KMS-11 (cell line): ENCODE data around the gene TLNRD1.

ENCODE experiments used
- H2AFZ ChIP-seq: fragments of 200-600 bp; sonication (generic); 2 replicates; pipeline ENCODE4 v1.6.1; 2016; ENCODE audit warnings: antibody characterized with exemption, mixed run types, low read depth
- H3K27ac ChIP-seq: fragments of 200-600 bp; sonication (generic); 2 replicates; pipeline ENCODE4 v1.6.1; 2016; ENCODE audit warnings: mild to moderate bottlenecking, mixed run types
- H3K27me3 ChIP-seq: fragments of 200-600 bp; sonication (generic); 2 replicates; pipeline ENCODE4 v1.6.1; 2017; ENCODE audit warnings: mild to moderate bottlenecking, low read depth, mixed run types, moderate library complexity; ENCODE audit not compliant: insufficient read depth
- H3K36me3 ChIP-seq: fragments of 200-600 bp; sonication (generic); 2 replicates; pipeline ENCODE4 v1.6.1; 2017; ENCODE audit warnings: mild to moderate bottlenecking, mixed run types; ENCODE audit not compliant: insufficient read depth
- H3K4me1 ChIP-seq: fragments of 200-600 bp; sonication (generic); 2 replicates; pipeline ENCODE4 v1.6.1; 2016; ENCODE audit warnings: mild to moderate bottlenecking, low read depth, mixed run types; ENCODE audit not compliant: poor library complexity, severe bottlenecking
- H3K4me2 ChIP-seq: fragments of 200-600 bp; sonication (generic); 2 replicates; pipeline ENCODE4 v1.7.0; 2016; ENCODE audit warnings: mild to moderate bottlenecking, mixed run types
- H3K4me3 ChIP-seq: fragments of 200-600 bp; sonication (generic); IDR thresholded peaks from 2 replicates; pipeline ENCODE4 v1.6.1; 2017; ENCODE audit warnings: low read depth, low read length, mixed read lengths; ENCODE audit not compliant: insufficient read depth
- H3K79me2 ChIP-seq: fragments of 200-600 bp; sonication (generic); 2 replicates; pipeline ENCODE4 v1.6.1; 2016; ENCODE audit warnings: low read depth, mixed run types; ENCODE audit not compliant: insufficient read depth
- H3K9ac ChIP-seq: fragments of 200-600 bp; sonication (generic); 2 replicates; pipeline ENCODE4 v1.6.1; 2016; ENCODE audit warnings: mild to moderate bottlenecking, mixed run types
- H4K20me1 ChIP-seq: fragments of 200-600 bp; sonication (generic); 2 replicates; pipeline ENCODE4 v1.6.1; 2016; ENCODE audit warnings: mild to moderate bottlenecking, mixed run types; ENCODE audit not compliant: insufficient read depth
- CTCF ChIP-seq: fragments of 200-600 bp; sonication (generic); conservative IDR thresholded peaks from 2 replicates; pipeline ENCODE4 v1.6.1; 2017; ENCODE audit warnings: low read depth, mild to moderate bottlenecking, antibody characterized with exemption, low read length, moderate library complexity, mixed read lengths

TLNRD1 gene

DNA sequence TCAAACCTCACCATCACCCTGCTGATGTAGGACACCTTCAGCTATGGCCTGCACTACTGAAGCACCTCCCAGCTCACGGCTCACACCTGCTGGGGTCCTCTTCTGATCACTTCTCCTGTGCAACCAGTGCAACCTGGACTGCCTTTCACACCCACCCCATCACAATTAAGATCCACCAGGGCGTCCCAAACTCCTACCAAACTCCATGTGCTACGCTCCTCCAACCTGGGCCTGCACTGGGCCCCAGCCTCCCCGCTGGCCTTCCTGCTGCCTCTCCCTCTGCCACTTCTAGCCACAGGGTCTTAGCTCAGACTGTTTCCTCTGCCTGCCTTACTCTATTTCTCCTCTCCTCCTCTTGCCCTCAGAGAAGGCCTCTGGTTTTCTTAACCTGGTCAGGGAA lies 23.9 kb upstream of the TLNRD1 start:
- H3K36me3 ChIP-seq = no peaks in the 10 kb centered on the region; the same call in 1 of the 2 replicates
- H3K79me2 ChIP-seq = no peaks in the 10 kb centered on the region
- H2AFZ ChIP-seq = no peak overlapping the region
- no peaks in the 10 kb centered on the region for H3K27me3 ChIP-seq
- no peak for TF ChIP-seq CTCF
- H3K27ac ChIP-seq = no peak overlapping the region
- peaks cover 4% of the 10 kb centered on the region; the same call in 1 of the 2 replicates for H4K20me1 ChIP-seq
- H3K4me2 ChIP-seq = no peak overlapping the region
- no peak overlapping the region for H3K4me3 ChIP-seq
- H3K4me1 ChIP-seq = no peaks in the 10 kb centered on the region
- H3K9ac ChIP-seq = no peak overlapping the region

DNA sequence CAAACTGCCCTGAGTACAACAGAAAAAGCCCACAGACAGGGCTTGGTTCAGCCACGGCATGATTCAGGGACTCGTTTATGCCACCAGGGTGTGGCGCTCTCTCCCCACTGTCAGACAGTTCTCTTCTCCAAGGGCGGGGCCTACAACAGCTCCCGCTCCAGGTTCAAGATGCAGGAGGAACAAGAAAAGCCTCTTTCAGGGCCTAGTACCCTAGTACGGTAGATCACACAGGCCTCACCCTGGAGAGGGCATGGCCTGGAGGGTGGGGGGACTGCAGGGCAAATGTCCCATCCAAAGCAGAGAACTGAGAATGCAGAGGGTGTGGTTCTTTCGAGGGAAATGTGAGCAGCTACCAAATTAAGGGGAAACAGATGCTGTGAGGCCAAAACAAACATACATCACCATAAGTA lies 23.1 kb upstream of the TLNRD1 start:
- no peaks in the 10 kb centered on the region; the same call in 1 of the 2 replicates for H3K79me2 ChIP-seq
- peaks cover 4% of the 10 kb centered on the region; the same call in 1 of the 2 replicates for H4K20me1 ChIP-seq
- H3K4me3 ChIP-seq = no peak overlapping the region
- TF ChIP-seq CTCF = no peak
- H3K4me1 ChIP-seq = no peaks in the 10 kb centered on the region
- H3K36me3 ChIP-seq = no peaks in the 10 kb centered on the region; the same call in 1 of the 2 replicates
- no peak overlapping the region for H2AFZ ChIP-seq
- H3K4me2 ChIP-seq = no peak overlapping the region
- no peak overlapping the region for H3K27ac ChIP-seq
- H3K27me3 ChIP-seq = no peaks in the 10 kb centered on the region
- H3K9ac ChIP-seq = no peak overlapping the region

- Histone ChIP-seq H3K9ac (no peak overlapping the region), H3K36me3 (no peaks in the 10 kb centered on the region; the same call in 1 of the 2 replicates), H3K4me2 (no peak overlapping the region), H3K27me3 (no peaks in the 10 kb centered on the region), H3K4me1 (no peaks in the 10 kb centered on the region), H3K4me3 (no peak overlapping the region), H2AFZ (no peak overlapping the region), H3K27ac (no peak overlapping the region), H3K79me2 (peaks cover 10% of the 10 kb centered on the region), H4K20me1 (peaks cover 4% of the 10 kb centered on the region; the same call in 1 of the 2 replicates)
- TF ChIP-seq CTCF = no peak
Observed at GRCh38 chr15:80978685-80979329, 21.9 kb upstream of the TLNRD1 start.

DNA sequence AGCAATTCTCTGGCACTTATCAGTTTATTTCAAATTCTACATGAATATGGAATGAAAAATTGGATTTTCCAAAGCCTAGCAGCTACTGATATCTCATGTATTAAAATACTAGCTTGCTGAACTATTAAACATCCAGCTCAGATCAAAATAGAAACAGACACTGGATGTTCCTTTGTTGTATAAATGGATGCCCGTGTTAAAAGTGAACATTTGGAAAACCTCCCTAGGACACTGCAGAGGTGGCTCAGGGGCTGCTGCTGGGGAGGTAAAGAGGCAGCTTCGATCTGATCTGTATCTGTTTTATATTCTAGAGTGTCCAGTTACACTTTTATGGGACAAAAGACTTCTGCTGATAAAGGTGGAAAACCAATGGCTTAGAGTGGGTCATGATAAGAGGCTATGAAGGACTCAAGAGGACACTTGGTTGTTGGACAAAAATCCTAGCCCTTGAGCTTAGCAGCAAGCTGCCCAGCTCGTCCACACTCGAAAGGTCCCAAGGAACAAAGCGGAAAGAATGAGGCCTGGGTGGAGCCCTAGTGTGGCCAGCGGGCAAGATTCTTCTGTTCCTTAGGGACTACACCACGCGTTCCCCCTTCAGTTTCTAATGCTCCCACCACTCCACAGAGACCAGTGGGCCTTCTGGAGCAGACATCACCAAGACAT lies 21.1 kb upstream of the TLNRD1 start:
- peaks cover 17% of the 10 kb centered on the region for H3K79me2 ChIP-seq
- H3K4me1 ChIP-seq = no peaks in the 10 kb centered on the region
- no peak overlapping the region for H2AFZ ChIP-seq
- H3K4me3 ChIP-seq = no peak overlapping the region
- H3K36me3 ChIP-seq = no peaks in the 10 kb centered on the region; the same call in 1 of the 2 replicates
- no peak overlapping the region for H3K4me2 ChIP-seq
- H3K9ac ChIP-seq = no peak overlapping the region
- H3K27ac ChIP-seq = no peak overlapping the region
- no peak for TF ChIP-seq CTCF
- H4K20me1 ChIP-seq = no peaks in the 10 kb centered on the region
- H3K27me3 ChIP-seq = no peaks in the 10 kb centered on the region
